H1 (cell line): Measurements from ENCODE around the gene FBN3. TPM values are rescaled to one million over a fixed set of nuclear protein-coding genes. Genes with fewer than 3 reads are reported as not detected.

Source experiments
- HDAC2 ChIP-seq, 2 experiments: fragments of 300-600 bp in 1 of 2; sonication (generic) in 1 of 2; IDR thresholded peaks; 2 replicates each; pipeline ENCODE4 v1.6.1; 2011 to 2012; ENCODE audit warnings: low read depth in 2 of 2, low read length in 2 of 2, mild to moderate bottlenecking in 2 of 2, moderate library complexity in 2 of 2, borderline replicate concordance in 1 of 2, inconsistent platforms in 1 of 2
- KDM4A ChIP-seq: IDR thresholded peaks from one replicate; pipeline ENCODE4 v1.7.1; 2012; ENCODE audit warnings: low read depth, mild to moderate bottlenecking, moderate library complexity, low read length, inconsistent platforms; ENCODE audit not compliant: severe bottlenecking
- MAFK ChIP-seq: IDR thresholded peaks from 2 replicates; pipeline ENCODE4 v1.6.1; 2012; ENCODE audit warnings: low read depth, mild to moderate bottlenecking, improper control_type of control experiment, low read length
- POU5F1 ChIP-seq: IDR thresholded peaks from 2 replicates; pipeline ENCODE4 v1.6.1; 2011; ENCODE audit warnings: low read depth, mild to moderate bottlenecking, low read length, moderate library complexity
- RNF2 ChIP-seq: fragments of 200-900, 300-1000 bp; sonication (generic); IDR thresholded peaks from 2 replicates; pipeline ENCODE4 v1.7.1; 2016; ENCODE audit warnings: borderline replicate concordance, low read depth, mild to moderate bottlenecking, antibody characterized with exemption, low read length; ENCODE audit not compliant: poor library complexity, severe bottlenecking; ENCODE audit errors: missing control alignments
- SIN3A ChIP-seq, 2 experiments: IDR thresholded peaks in 1 of 2; conservative IDR thresholded peaks in 1 of 2; 2 replicates each; pipeline ENCODE4 v1.6.1; 2011 to 2012; ENCODE audit warnings: low read length in 2 of 2, improper control_type of control experiment in 1 of 2, low read depth in 1 of 2, mild to moderate bottlenecking in 1 of 2
- SP4 ChIP-seq: IDR thresholded peaks from 2 replicates; pipeline ENCODE4 v1.6.1; 2012; ENCODE audit warnings: low read length, inconsistent platforms
- TAF7 ChIP-seq: optimal IDR thresholded peaks from 2 replicates; pipeline ENCODE3; 2011; ENCODE audit warnings: low read depth, mild to moderate bottlenecking, inconsistent platforms, low read length, moderate library complexity, borderline replicate concordance
- YY1 ChIP-seq: IDR thresholded peaks from 2 replicates; pipeline ENCODE4 v1.6.1; 2011; ENCODE audit warnings: low read depth, mild to moderate bottlenecking, low read length
- polyA plus RNA-seq, 7 experiments: library from polyadenylated mRNA; depleted of rRNA in 3 of 7; stranded (reverse) in 5 of 7; unstranded in 2 of 7; fragments of >200 nt in 5 of 7; fragments of 200-250 nt in 2 of 7; gene quantifications; 1 replicate in 5 of 7; 2 replicates in 1 of 7; 4 replicates in 1 of 7; pipeline versions ENCODE4 v1.2.1 to v1.2.3, GENCODE V29; 2011 to 2013; ENCODE audit warnings: missing spikeins in 2 of 7, mixed read lengths in 2 of 7
- total RNA-seq: library from RNA; stranded (reverse); fragmentation: NEBNext Ultra II Directional; extraction: Animal tissue kit (Norgen Biotek cat#: 25700); gene quantifications from 2 replicates; pipeline ENCODE4 v1.2.1, GENCODE V29; 2021
- TF ChIP-seq, protein P1 (sequence below): fragments of 300-600 bp; sonication (generic); IDR thresholded peaks from 2 replicates; pipeline ENCODE4 v1.7.1; 2012; ENCODE audit warnings: low read length, moderate library complexity, mild to moderate bottlenecking, inconsistent platforms; ENCODE audit not compliant: insufficient replicate concordance

Gene FBN3
- total and polyA plus RNA-seq, 2 of the 8 experiments (the other 6 are each of a cell fraction or from before 2014, with no cell fraction given), result 37.1 to 38.7 TPM

DNA sequence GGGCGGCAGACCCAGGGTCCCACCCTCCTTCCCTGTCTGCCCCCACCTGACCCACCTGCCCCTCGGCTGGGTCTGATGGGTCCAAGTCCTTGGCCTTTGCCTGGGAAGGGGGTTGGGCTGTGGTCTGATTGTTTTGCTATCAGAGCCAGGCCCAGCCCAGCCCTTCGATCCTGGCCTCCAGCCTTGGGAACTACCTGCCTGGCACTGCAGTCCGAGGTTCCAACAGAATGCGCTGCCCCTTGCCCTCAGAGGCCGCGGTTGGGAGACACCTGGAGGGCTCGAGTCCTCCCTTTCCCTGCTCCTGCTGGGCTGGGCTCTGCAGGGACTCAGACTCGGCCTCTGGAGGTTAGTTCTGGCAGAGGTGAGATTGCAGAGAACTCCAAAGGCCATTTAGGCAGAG is 95.2 kb downstream of the FBN3 start (continued):
- TF ChIP-seq, protein P1, sequence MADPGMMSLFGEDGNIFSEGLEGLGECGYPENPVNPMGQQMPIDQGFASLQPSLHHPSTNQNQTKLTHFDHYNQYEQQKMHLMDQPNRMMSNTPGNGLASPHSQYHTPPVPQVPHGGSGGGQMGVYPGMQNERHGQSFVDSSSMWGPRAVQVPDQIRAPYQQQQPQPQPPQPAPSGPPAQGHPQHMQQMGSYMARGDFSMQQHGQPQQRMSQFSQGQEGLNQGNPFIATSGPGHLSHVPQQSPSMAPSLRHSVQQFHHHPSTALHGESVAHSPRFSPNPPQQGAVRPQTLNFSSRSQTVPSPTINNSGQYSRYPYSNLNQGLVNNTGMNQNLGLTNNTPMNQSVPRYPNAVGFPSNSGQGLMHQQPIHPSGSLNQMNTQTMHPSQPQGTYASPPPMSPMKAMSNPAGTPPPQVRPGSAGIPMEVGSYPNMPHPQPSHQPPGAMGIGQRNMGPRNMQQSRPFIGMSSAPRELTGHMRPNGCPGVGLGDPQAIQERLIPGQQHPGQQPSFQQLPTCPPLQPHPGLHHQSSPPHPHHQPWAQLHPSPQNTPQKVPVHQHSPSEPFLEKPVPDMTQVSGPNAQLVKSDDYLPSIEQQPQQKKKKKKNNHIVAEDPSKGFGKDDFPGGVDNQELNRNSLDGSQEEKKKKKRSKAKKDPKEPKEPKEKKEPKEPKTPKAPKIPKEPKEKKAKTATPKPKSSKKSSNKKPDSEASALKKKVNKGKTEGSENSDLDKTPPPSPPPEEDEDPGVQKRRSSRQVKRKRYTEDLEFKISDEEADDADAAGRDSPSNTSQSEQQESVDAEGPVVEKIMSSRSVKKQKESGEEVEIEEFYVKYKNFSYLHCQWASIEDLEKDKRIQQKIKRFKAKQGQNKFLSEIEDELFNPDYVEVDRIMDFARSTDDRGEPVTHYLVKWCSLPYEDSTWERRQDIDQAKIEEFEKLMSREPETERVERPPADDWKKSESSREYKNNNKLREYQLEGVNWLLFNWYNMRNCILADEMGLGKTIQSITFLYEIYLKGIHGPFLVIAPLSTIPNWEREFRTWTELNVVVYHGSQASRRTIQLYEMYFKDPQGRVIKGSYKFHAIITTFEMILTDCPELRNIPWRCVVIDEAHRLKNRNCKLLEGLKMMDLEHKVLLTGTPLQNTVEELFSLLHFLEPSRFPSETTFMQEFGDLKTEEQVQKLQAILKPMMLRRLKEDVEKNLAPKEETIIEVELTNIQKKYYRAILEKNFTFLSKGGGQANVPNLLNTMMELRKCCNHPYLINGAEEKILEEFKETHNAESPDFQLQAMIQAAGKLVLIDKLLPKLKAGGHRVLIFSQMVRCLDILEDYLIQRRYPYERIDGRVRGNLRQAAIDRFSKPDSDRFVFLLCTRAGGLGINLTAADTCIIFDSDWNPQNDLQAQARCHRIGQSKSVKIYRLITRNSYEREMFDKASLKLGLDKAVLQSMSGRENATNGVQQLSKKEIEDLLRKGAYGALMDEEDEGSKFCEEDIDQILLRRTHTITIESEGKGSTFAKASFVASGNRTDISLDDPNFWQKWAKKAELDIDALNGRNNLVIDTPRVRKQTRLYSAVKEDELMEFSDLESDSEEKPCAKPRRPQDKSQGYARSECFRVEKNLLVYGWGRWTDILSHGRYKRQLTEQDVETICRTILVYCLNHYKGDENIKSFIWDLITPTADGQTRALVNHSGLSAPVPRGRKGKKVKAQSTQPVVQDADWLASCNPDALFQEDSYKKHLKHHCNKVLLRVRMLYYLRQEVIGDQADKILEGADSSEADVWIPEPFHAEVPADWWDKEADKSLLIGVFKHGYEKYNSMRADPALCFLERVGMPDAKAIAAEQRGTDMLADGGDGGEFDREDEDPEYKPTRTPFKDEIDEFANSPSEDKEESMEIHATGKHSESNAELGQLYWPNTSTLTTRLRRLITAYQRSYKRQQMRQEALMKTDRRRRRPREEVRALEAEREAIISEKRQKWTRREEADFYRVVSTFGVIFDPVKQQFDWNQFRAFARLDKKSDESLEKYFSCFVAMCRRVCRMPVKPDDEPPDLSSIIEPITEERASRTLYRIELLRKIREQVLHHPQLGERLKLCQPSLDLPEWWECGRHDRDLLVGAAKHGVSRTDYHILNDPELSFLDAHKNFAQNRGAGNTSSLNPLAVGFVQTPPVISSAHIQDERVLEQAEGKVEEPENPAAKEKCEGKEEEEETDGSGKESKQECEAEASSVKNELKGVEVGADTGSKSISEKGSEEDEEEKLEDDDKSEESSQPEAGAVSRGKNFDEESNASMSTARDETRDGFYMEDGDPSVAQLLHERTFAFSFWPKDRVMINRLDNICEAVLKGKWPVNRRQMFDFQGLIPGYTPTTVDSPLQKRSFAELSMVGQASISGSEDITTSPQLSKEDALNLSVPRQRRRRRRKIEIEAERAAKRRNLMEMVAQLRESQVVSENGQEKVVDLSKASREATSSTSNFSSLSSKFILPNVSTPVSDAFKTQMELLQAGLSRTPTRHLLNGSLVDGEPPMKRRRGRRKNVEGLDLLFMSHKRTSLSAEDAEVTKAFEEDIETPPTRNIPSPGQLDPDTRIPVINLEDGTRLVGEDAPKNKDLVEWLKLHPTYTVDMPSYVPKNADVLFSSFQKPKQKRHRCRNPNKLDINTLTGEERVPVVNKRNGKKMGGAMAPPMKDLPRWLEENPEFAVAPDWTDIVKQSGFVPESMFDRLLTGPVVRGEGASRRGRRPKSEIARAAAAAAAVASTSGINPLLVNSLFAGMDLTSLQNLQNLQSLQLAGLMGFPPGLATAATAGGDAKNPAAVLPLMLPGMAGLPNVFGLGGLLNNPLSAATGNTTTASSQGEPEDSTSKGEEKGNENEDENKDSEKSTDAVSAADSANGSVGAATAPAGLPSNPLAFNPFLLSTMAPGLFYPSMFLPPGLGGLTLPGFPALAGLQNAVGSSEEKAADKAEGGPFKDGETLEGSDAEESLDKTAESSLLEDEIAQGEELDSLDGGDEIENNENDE, result no peak
- no peak for TF ChIP-seq TAF7
- no peak for TF ChIP-seq YY1
- TF ChIP-seq RNF2, result no peak
- no peak for TF ChIP-seq SIN3A (conservative IDR thresholded peaks at IDR 0.05 in 1 of 2, IDR thresholded peaks at IDR 0.05 in 1 of 2; ENCODE audit: low read depth in 1 of 2, low read length in 2 of 2)
- no peak for TF ChIP-seq MAFK
- no peak for TF ChIP-seq POU5F1
- no peak for TF ChIP-seq KDM4A
- no peak for TF ChIP-seq SP4
- TF ChIP-seq HDAC2 (IDR thresholded peaks at IDR 0.05; ENCODE audit: borderline replicate concordance in 1 of 2, low read depth in 2 of 2, low read length in 2 of 2), result no peak
- TF ChIP-seq, all 59 proteins: peak for 0
